ENCODE measurements around the gene PMEPA1. TPM values are rescaled to one million over a fixed set of nuclear protein-coding genes. Genes with fewer than 3 reads are reported as not detected.

The PMEPA1 gene
- total and polyA plus RNA-seq, 4 donors: 0.61 to 1.5 (median 1.1) TPM

- H3K9ac ChIP-seq (ENCODE audit: low read depth in 1 of 2, low read length in 2 of 2): no peak overlapping the region
- peak; percentile 17 for DNase-seq (ENCODE audit: low spot score)
- H3K27ac ChIP-seq (ENCODE audit: low read depth in 1 of 2, low read length in 2 of 2): no peak overlapping the region
These were observed 60.8 kb downstream of the PMEPA1 start for GRCh38 chr20:57648878-57649616.

GRCh38 chr20:57647933-57648785, 61.7 kb downstream of the PMEPA1 start:
- WGBS: 77% methylated on average over 23 of the region's 23 CpGs
- Histone ChIP-seq H3K4me1 (ENCODE audit: control insufficient read depth in 4 of 4, insufficient read depth in 4 of 4, low read length in 3 of 4) (no peaks in the 10 kb centered on the region), H3K36me3 (ENCODE audit: control insufficient read depth in 4 of 4, insufficient read depth in 3 of 4, low read depth in 1 of 4, low read length in 3 of 4) (no peaks in the 10 kb centered on the region), H3K27me3 (ENCODE audit: control insufficient read depth in 4 of 4, insufficient read depth in 4 of 4, low read length in 3 of 4) (peaks cover 0 to 7% (median 3%) of the 10 kb centered on the region in 4 donors), H3K9ac (ENCODE audit: low read depth in 1 of 2, low read length in 2 of 2) (no peak overlapping the region), H3K27ac (ENCODE audit: low read depth in 1 of 2, low read length in 2 of 2) (no peak overlapping the region), H3K4me3 (ENCODE audit: low read depth in 1 of 3, low read length in 3 of 3) (no peak overlapping the region), H3K9me3 (ENCODE audit: control insufficient read depth in 4 of 4, low read length in 3 of 4) (peaks cover 0 to 4% (median 0%) of the 10 kb centered on the region in 4 donors)
- DNase-seq (ENCODE audit: low spot score): peak; percentile 16
- no peak for TF ChIP-seq NR2F2 (IDR thresholded peaks at IDR 0.05)
- no peak for TF ChIP-seq EGR1 (IDR thresholded peaks at IDR 0.05; ENCODE audit: low read depth in 2 of 2)
- TF ChIP-seq RAD21 (IDR thresholded peaks at IDR 0.05): no peak
- no peak for TF ChIP-seq FOXA1 (IDR thresholded peaks at IDR 0.05)
- TF ChIP-seq TAF1 (conservative IDR thresholded peaks at IDR 0.05): no peak

More at GRCh38 chr20:57648878-57649616, 60.8 kb downstream of the PMEPA1 start:
- Histone ChIP-seq H3K36me3 (ENCODE audit: control insufficient read depth in 4 of 4, insufficient read depth in 3 of 4, low read depth in 1 of 4, low read length in 3 of 4) (no peaks in the 10 kb centered on the region), H3K27me3 (ENCODE audit: control insufficient read depth in 4 of 4, insufficient read depth in 4 of 4, low read length in 3 of 4) (peaks cover 0 to 7% (median 3%) of the 10 kb centered on the region in 4 donors), H3K9me3 (ENCODE audit: control insufficient read depth in 4 of 4, low read length in 3 of 4) (no peaks in the 10 kb centered on the region), H3K4me3 (ENCODE audit: low read depth in 1 of 3, low read length in 3 of 3) (no peak overlapping the region), H3K4me1 (ENCODE audit: control insufficient read depth in 4 of 4, insufficient read depth in 4 of 4, low read length in 3 of 4) (no peaks in the 10 kb centered on the region)
- 72% methylated on average over 15 of the region's 15 CpGs for WGBS
- no peak for TF ChIP-seq CTCF (IDR thresholded peaks at IDR 0.05; ENCODE audit: low read depth, low read length, missing input control)
- TF ChIP-seq RXRA (IDR thresholded peaks at IDR 0.05): no peak
- no peak for TF ChIP-seq EGR1 (IDR thresholded peaks at IDR 0.05; ENCODE audit: low read depth in 2 of 2)
- TF ChIP-seq FOXA2 (IDR thresholded peaks at IDR 0.05): no peak

GRCh38 chr20:57647006-57647932, 62.5 kb downstream of the PMEPA1 start:
- no peak overlapping the region for H3K27ac ChIP-seq (ENCODE audit: low read depth in 1 of 2, low read length in 2 of 2)
- peaks cover 0 to 4% (median 0%) of the 10 kb centered on the region in 4 donors for H3K9me3 ChIP-seq (ENCODE audit: control insufficient read depth in 4 of 4, low read length in 3 of 4)
- H3K36me3 ChIP-seq (ENCODE audit: control insufficient read depth in 4 of 4, insufficient read depth in 3 of 4, low read depth in 1 of 4, low read length in 3 of 4): no peaks in the 10 kb centered on the region
- H3K4me3 ChIP-seq (ENCODE audit: low read depth in 1 of 3, low read length in 3 of 3): no peak overlapping the region
- TF ChIP-seq HNF4A (conservative IDR thresholded peaks at IDR 0.05): no peak
- H3K27me3 ChIP-seq (ENCODE audit: control insufficient read depth in 4 of 4, insufficient read depth in 4 of 4, low read length in 3 of 4): peaks cover 0 to 7% (median 3%) of the 10 kb centered on the region in 4 donors
- 64% methylated on average over 12 of the region's 12 CpGs for WGBS
- H3K4me1 ChIP-seq (ENCODE audit: control insufficient read depth in 4 of 4, insufficient read depth in 4 of 4, low read length in 3 of 4): no peaks in the 10 kb centered on the region
- H3K9ac ChIP-seq (ENCODE audit: low read depth in 1 of 2, low read length in 2 of 2): no peak overlapping the region
- DNase-seq (ENCODE audit: low spot score): peak; percentile 26
